GM23338 (cell line): ENCODE measurements around the gene FNDC3B. TPM values are rescaled to one million over a fixed set of nuclear protein-coding genes. Genes with fewer than 3 reads are reported as not detected.

Source experiments
- ATAC-seq: fragments of 200-7000 bp; cut with Tn5 transposase; 3 replicates; pipeline ENCODE4 v1.9.1; 2020
- DNase-seq: peaks from one replicate; pipeline ENCODE4 v3.0.0-alpha.2; 2015; ENCODE audit warnings: low spot score
- H2AFZ ChIP-seq: fragments of 200-600 bp; sonication (generic); 2 replicates; pipeline ENCODE4 v1.8.0; 2016; ENCODE audit warnings: antibody characterized with exemption, mild to moderate bottlenecking, moderate library complexity
- H3F3A ChIP-seq: fragments of 200-600 bp; sonication (generic); replicated peaks from 2 replicates; pipeline ENCODE4 v1.8.0; 2017; ENCODE audit warnings: antibody characterized with exemption, mixed run types, low read depth
- H3K27ac ChIP-seq: fragments of 200-600 bp; sonication (generic); 2 replicates; pipeline ENCODE4 v1.6.1; 2016; ENCODE audit warnings: low read depth
- H3K27me3 ChIP-seq: fragments of 200-600 bp; sonication (generic); 2 replicates; pipeline ENCODE4 v1.8.0; 2016; ENCODE audit warnings: mild to moderate bottlenecking, mixed run types, moderate library complexity; ENCODE audit not compliant: insufficient read depth
- H3K36me3 ChIP-seq: fragments of 200-600 bp; sonication (generic); 2 replicates; pipeline ENCODE4 v1.8.0; 2016; ENCODE audit warnings: mild to moderate bottlenecking; ENCODE audit not compliant: insufficient read depth
- H3K4me1 ChIP-seq: fragments of 200-600 bp; sonication (generic); 2 replicates; pipeline ENCODE4 v1.8.0; 2016; ENCODE audit warnings: mild to moderate bottlenecking, moderate library complexity; ENCODE audit not compliant: insufficient read depth
- H3K4me2 ChIP-seq: fragments of 200-600 bp; sonication (generic); 2 replicates; pipeline ENCODE4 v1.7.1; 2017; ENCODE audit warnings: mixed run types
- H3K4me3 ChIP-seq: fragments of 200-600 bp; sonication (generic); 2 replicates; pipeline ENCODE4 v1.6.1; 2016; ENCODE audit warnings: mixed run types
- H3K79me2 ChIP-seq: fragments of 200-600 bp; sonication (generic); replicated peaks from 2 replicates; pipeline ENCODE4 v1.8.0; 2017; ENCODE audit warnings: mild to moderate bottlenecking; ENCODE audit not compliant: insufficient read depth
- H3K9me2 ChIP-seq: fragments of 200-600 bp; sonication (generic); 2 replicates; pipeline ENCODE4 v1.8.0; 2017; ENCODE audit not compliant: insufficient read depth
- H4K20me1 ChIP-seq: fragments of 200-600 bp; sonication (generic); replicated peaks from 2 replicates; pipeline ENCODE4 v1.8.0; 2017; ENCODE audit warnings: mild to moderate bottlenecking; ENCODE audit not compliant: insufficient read depth
- H3K27ac Mint-ChIP-seq: 2 replicates; pipeline ENCODE4 v1.8.0; 2020; ENCODE audit warnings: inconsistent platforms, mild to moderate bottlenecking, moderate library complexity, mixed read lengths
- H3K27me3 Mint-ChIP-seq: 3 replicates; pipeline ENCODE4 v1.8.0; 2022; ENCODE audit warnings: low read depth, mild to moderate bottlenecking, moderate library complexity, mixed read lengths, inconsistent platforms; ENCODE audit not compliant: insufficient read depth, poor library complexity
- H3K36me3 Mint-ChIP-seq: 3 replicates; pipeline ENCODE4 v1.8.0; 2021; ENCODE audit warnings: low read depth, mild to moderate bottlenecking, inconsistent platforms, moderate library complexity, mixed read lengths
- H3K4me1 Mint-ChIP-seq: 3 replicates; pipeline ENCODE4 v1.8.0; 2020; ENCODE audit warnings: mild to moderate bottlenecking, inconsistent platforms, mixed read lengths
- H3K4me3 Mint-ChIP-seq: 3 replicates; pipeline ENCODE4 v1.8.0; 2021; ENCODE audit warnings: moderate library complexity, mild to moderate bottlenecking, inconsistent platforms, mixed read lengths
- H3K9me3 Mint-ChIP-seq: 3 replicates; pipeline ENCODE4 v1.8.0; 2020; ENCODE audit warnings: moderate library complexity, mild to moderate bottlenecking, inconsistent platforms, mixed read lengths
- CTCF ChIP-seq, 2 experiments: fragments of 200-600 bp in 1 of 2; sonication (generic) in 1 of 2; conservative IDR thresholded peaks; 2 replicates each; pipeline versions ENCODE4 v1.5.1 to v1.6.1; 2016 to 2017; ENCODE audit warnings: antibody characterized with exemption in 2 of 2, low read depth in 2 of 2, mild to moderate bottlenecking in 2 of 2, moderate library complexity in 1 of 2
- ETS1 ChIP-seq: IDR thresholded peaks from 2 replicates; pipeline ENCODE4 v1.6.1; 2016; ENCODE audit warnings: antibody characterized with exemption
- EZH2 ChIP-seq: fragments of 200-600 bp; sonication (generic); IDR thresholded peaks from one replicate; pipeline ENCODE4 v1.8.0; 2017; ENCODE audit warnings: antibody characterized with exemption, mild to moderate bottlenecking, low read depth; ENCODE audit not compliant: unreplicated experiment
- EZH2phosphoT487 ChIP-seq: fragments of 200-600 bp; sonication (generic); IDR thresholded peaks from one replicate; pipeline ENCODE4 v1.8.1; 2018; ENCODE audit warnings: antibody characterized with exemption; ENCODE audit not compliant: unreplicated experiment
- NANOG ChIP-seq: IDR thresholded peaks from 2 replicates; pipeline ENCODE4 v1.6.1; 2016; ENCODE audit warnings: antibody characterized with exemption, borderline replicate concordance
- POLR2AphosphoS5 ChIP-seq: IDR thresholded peaks from 2 replicates; pipeline ENCODE4 v1.6.1; 2016; ENCODE audit warnings: antibody characterized with exemption, low read depth
- ZNF114 ChIP-seq: fragments of 250-450 bp; sonication (Bioruptor Pico); IDR thresholded peaks from 2 replicates; pipeline ENCODE4 v1.5.0; 2020; ENCODE audit warnings: mild to moderate bottlenecking, moderate library complexity
- ZNF331 ChIP-seq: fragments of 250-450 bp; sonication (Bioruptor Pico); IDR thresholded peaks from 2 replicates; pipeline ENCODE4 v1.5.0; 2020; ENCODE audit warnings: low read depth, mild to moderate bottlenecking, moderate library complexity
- ZNF462 ChIP-seq: fragments of 250-450 bp; sonication (Bioruptor Pico); IDR thresholded peaks from 2 replicates; pipeline ENCODE4 v1.5.0; 2020; ENCODE audit warnings: mild to moderate bottlenecking, moderate library complexity
- polyA plus RNA-seq: library from polyadenylated mRNA; unstranded; fragments of >200 nt; fragmentation: Nextera tagmentation; extraction: Ambion mirVana; gene quantifications from 2 replicates; pipeline ENCODE4 v1.2.1, GENCODE V29; 2016
- total RNA-seq: library from RNA; depleted of rRNA; stranded (reverse); fragments of >200 nt; shearing (Covaris generic); gene quantifications from 2 replicates; pipeline ENCODE4 v1.2.3, GENCODE V29; 2014

Gene FNDC3B
- total and polyA plus RNA-seq, 2 experiments from 2014 or later: 19.1 to 55.4 TPM

GRCh38 chr3:172132721-172133311 is 93.4 kb downstream of the FNDC3B start (continued):
- TF ChIP-seq ZNF462 (no peak), ZNF114 (CRISPR knock-in tag) (no peak), EZH2 (no peak), POLR2AphosphoS5 (no peak)

GRCh38 chr3:172133838-172134237 is 94.5 kb downstream of the FNDC3B start:
- TF ChIP-seq NANOG (no peak), ETS1 (no peak), EZH2phosphoT487 (no peak), ZNF331 (CRISPR knock-in tag) (no peak), CTCF (conservative IDR thresholded peaks at IDR 0.05; ENCODE audit: low read depth in 2 of 2) (no peak)
- Mint-ChIP-seq H3K9me3 (no peaks in the 10 kb centered on the region), H3K27ac (peak overlapping the region; percentile 13), H3K36me3 (peaks cover 31% of the 10 kb centered on the region), H3K27me3 (no peaks in the 10 kb centered on the region), H3K4me1 (peaks cover 65% of the 10 kb centered on the region), H3K4me3 (no peak overlapping the region)
- no peak overlapping the region for H3K4me3 ChIP-seq
- peaks cover 75% of the 10 kb centered on the region for H3K4me1 ChIP-seq
- ATAC-seq: no peak
- no peaks in the 10 kb centered on the region for H3K36me3 ChIP-seq
- no peak overlapping the region for H3K4me2 ChIP-seq
- peaks cover 52% of the 10 kb centered on the region for H3K79me2 ChIP-seq
- 0 out of 2 replicates have a peak overlapping the region, but pooled peaks have one; percentile 33 for H3K27ac ChIP-seq
- no peaks in the 10 kb centered on the region for H3K27me3 ChIP-seq
- no peaks in the 10 kb centered on the region for H3K9me2 ChIP-seq
- H4K20me1 ChIP-seq: no peaks in the 10 kb centered on the region
- DNase-seq: no peak
- H3F3A ChIP-seq: peaks cover 4% of the 10 kb centered on the region; the same call in 1 of the 2 replicates
- no peak overlapping the region for H2AFZ ChIP-seq
